CD4-positive, alpha-beta T cell treated with Interleukin-1 beta for 1 hour (primary cell): ENCODE results near the gene UVRAG.
A peak's percentile ranks its signal among the peaks of the same experiment; 100 is the strongest.
"Not testable (repeated sequence)": the region's sequence is repeated elsewhere in the genome, so short reads cannot be mapped to it uniquely, and the experiment has no call there.

Experiments
- DNase-seq, 2 donors: peaks; one replicate each; pipeline ENCODE4 v3.0.0-alpha.2; 2020 to 2022

UVRAG gene

GRCh38 chr11:76033699-76034098, 218.7 kb downstream of the UVRAG start:
- DNase-seq = no peak

- DNase-seq = no peak
These were observed 220.0 kb downstream of the UVRAG start for GRCh38 chr11:76035020-76035419.

GRCh38 chr11:76038608-76039007, 223.6 kb downstream of the UVRAG start:
- DNase-seq = no peak

GRCh38 chr11:76041208-76041607, 226.2 kb downstream of the UVRAG start:
- DNase-seq = no peak

- DNase-seq = no peak
These were observed 229.8 kb downstream of the UVRAG start for GRCh38 chr11:76044750-76045320.

DNA sequence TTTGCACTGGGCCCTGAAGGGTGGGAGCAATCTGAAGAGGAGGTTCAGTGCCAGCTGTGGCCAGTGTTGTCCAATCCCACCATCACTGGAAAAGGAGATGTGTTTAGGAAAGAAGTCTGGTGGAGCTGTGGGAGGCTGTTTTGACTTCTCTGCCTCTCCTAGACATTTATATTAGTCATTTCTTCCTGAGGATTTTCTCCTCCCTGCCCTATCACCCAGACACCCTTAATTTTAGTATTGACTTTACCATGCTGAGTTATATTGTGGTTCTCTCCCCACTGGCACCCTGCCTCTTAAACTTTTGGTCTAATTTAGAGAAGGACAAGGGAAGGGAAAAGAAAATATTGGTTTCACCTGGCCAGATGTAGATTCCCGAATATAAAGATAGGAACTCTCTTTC, 232.2 kb downstream of the UVRAG start:
- no peak for DNase-seq

GRCh38 chr11:76047766-76048165, 232.8 kb downstream of the UVRAG start:
- no peak for DNase-seq

DNA sequence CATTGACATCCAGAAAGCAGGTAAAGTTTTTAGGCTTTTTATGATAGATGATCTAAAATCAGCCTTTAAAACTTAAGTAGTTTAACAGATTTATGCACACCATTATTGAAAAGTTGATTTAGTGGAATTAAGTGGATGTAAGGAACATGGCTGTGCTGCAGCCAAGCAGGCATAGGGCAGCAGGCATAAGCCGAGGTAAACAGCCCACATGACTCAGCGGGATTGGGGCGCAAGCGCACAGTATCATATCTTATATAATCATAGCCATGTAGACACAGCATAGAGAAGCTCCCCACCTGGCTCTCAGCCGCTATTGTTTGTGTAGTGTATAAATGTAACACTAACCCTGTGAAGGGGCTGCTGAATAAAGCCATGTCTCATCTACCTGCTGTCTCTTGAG, 233.8 kb downstream of the UVRAG start:
- DNase-seq = peak in 1 of 2 donors; percentile 8

GRCh38 chr11:76049511-76049910, 234.5 kb downstream of the UVRAG start:
- DNase-seq = no peak

DNA sequence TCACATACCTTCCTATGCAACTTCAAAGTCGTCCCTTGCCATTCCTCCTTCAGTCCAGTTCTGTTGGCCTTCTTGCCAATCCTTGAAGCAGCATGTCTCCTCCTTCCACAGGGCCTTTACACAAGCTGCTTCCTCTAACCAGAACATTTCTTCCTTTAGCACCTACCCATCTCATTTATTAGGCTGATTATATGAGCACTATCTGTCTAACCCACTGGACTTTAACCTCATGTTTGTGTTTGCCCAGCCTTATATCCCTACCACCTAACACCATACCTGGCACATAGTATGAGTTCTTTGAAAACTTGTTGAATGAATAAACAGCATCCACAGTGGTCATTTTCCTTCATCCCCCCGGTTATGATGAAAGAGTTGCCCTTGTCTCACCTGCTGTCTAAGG, 236.9 kb downstream of the UVRAG start:
- no peak for DNase-seq

DNA sequence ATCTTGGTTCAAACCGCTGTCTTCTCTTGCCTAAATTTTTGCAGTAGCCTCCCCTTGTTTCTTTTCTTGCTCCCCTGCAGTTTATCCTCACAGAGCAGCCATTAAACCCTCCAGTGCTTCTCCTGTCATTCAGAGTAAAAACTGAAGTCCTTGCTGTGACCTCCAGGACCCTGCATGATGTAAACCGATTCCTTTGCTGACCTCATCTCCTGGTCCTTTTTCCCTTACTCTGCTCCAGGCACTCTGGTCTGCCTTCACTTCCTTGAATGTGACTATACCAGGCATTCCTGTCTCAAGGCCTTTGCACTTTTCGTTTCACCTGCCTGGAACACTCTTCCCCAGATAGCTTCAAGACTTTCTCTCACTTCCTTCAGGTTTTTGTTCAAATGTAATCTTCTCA, 239.3 kb downstream of the UVRAG start:
- DNase-seq = no peak

GRCh38 chr11:76056876-76057275, 241.9 kb downstream of the UVRAG start:
- DNase-seq = no peak

DNA sequence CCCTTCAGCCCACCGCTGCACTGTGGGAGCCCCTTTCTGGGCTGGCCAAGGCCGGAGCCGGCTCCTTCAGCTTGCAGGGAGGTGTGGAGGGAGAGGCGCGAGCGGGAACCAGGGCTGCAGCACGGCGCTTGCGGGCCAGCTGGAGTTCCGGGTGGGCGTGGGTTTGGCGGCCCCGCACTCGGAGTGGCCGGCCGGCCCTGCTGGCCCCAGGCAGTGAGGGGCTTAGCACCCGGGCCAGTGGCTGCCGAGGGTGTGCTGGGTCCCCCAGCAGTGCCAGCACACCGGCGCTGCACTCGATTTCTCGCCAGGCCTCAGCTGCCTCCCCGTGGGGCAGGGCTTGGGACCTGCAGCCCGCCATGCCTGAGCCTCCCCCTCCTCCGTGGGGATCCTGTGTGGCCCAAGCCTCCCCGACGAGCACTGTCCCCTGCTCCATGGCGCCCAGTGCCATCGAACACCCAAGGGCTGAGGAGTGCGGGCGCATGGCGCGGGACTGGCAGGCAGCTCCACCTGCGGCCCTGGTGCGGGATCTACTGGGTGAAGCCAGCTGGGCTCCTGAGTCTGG, 245.5 kb downstream of the UVRAG start:
- not testable (repeated sequence) for DNase-seq

- no peak for DNase-seq
These were observed 247.7 kb downstream of the UVRAG start for GRCh38 chr11:76062733-76063132.

DNA sequence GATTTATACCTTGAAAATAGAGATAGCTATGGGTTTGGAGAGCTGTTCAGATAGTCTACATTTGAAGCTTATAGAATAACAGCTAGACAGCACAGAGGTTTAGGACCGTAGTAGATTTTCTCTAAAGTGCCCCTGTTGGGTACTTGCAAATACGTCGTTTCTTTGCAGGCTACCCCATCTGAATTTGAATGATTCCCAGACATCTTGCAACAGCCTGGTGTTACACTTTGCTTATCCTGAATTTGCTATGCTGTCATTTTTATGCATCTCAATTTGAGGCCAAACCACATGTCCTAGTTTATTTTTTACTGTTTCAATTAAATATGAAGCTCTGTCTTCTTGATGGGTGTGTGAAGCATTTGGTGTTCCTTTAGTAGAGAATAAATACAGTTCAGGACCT, 249.2 kb downstream of the UVRAG start:
- no peak for DNase-seq

- no peak for DNase-seq
These were observed 252.1 kb downstream of the UVRAG start for GRCh38 chr11:76067099-76067498.

DNA sequence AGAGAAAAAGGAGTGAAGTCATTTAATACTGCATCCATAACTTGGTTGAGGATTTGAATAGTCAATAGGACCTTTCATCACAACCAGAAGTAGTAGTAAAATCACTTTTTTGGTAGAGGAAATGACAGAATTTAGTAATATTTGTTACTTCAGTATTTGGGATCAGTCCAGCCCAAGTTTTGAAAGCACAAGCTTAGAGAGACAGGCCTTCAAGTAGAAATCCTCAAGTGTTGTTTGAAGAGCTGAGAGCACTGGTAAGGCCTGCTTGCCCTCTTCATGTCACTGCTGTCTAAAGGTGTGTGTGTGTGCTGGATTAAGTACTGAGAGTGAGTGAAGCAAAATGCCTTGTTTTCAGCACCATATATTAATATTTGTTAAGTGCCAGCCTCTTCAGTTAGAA, 254.0 kb downstream of the UVRAG start:
- no peak for DNase-seq

DNA sequence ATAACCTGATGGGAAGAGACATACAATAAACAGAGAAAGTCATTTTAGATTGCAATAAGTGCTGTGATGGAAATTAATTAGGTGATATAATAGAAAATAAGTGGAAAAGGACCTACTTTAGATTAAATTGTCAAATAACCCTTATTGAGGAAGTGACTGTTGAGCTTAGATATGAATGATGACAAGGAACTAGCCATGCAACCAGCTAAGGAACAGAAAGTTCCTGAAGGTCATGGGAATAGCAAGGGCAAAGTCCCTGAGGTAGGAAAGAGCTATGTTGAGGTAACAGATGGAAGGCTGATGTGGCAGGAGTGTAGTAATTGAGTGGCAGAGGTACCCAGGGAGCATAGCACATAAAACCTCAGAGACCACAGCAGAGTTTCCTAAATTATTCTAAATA, 256.1 kb downstream of the UVRAG start:
- DNase-seq = no peak

DNA sequence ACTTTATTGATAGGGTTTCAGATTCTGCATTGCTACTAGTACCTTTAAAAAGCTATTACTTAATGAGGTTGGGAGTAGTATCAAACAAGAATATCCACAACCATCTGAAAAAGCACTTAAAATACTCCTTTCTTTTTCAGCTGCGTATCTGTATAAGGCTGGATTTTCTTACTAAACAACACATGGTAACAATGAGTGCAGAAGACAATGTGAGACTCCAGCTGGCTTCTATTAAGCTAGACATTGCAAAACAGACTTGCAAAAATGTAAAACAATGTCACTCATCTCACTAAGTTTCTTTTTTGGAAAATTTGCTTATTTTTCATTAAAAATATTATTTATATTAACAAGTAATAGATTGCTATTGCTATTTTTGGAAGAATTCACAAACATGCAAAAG, 258.7 kb downstream of the UVRAG start:
- DNase-seq = no peak

DNA sequence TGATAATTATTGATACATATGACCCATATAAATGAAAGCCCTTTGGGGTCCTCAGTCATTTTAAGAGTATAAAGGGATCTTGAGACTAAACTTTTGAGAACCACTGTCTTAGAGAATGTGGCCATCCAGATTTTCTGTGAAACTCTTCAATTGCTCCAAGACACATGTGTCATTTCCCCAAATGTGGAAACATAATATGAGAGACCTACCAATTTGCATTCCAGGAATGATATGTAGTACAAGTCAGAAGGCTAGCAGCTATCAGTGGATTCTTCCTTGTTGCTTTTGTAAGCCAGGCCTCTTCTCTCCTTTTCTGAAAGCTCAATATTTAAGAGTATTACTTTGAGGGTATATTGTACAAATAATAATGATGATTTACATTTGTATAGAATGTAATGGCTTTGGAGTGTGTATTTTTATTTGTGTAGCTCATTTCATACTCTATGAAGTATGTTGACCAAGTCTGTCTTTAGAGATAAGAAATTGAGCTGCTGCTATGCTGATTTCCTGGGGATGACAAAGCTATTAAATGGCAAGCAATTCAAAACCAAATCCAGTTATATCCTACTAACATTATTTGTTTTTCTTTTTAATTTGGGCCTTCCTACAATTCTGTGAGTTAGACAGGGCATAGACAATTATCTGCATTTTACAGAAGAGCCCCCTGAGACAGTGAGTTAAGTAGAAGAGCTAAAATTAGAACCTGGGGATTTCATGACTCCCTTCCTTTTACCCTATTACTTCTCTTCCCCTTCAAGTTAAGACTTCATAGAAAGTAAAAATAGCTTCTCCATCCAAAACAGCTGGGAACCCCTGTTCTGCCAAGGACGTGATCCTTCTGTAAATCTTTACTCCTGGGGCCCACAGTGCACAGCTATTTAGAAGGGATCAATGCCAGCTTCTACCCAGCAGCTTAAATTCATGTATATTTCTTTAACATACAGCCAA, 259.4 kb downstream of the UVRAG start:
- DNase-seq = no peak

GRCh38 chr11:76075716-76076115, 260.7 kb downstream of the UVRAG start:
- DNase-seq = no peak

- not testable (repeated sequence) for DNase-seq
These were observed 261.2 kb downstream of the UVRAG start for GRCh38 chr11:76076253-76076652.

DNA sequence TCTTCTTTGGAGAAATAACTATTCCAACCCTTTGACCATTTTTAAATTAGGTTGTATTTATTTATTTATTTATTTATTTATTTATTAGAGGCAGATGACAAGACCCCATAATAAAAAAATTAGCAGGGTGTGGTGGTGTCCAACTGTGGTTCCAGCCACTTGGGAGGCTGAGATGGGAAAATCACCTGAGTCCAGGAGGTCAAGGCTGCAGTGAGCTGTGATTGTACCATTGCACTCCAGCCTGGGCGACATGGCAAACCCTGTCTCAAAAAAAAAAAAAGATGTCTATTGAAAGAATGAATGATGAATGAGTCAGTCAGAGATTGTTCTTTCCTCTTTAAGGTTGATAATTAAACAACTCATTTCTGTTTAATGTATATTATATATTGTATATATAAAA, 261.7 kb downstream of the UVRAG start:
- no peak for DNase-seq

DNA sequence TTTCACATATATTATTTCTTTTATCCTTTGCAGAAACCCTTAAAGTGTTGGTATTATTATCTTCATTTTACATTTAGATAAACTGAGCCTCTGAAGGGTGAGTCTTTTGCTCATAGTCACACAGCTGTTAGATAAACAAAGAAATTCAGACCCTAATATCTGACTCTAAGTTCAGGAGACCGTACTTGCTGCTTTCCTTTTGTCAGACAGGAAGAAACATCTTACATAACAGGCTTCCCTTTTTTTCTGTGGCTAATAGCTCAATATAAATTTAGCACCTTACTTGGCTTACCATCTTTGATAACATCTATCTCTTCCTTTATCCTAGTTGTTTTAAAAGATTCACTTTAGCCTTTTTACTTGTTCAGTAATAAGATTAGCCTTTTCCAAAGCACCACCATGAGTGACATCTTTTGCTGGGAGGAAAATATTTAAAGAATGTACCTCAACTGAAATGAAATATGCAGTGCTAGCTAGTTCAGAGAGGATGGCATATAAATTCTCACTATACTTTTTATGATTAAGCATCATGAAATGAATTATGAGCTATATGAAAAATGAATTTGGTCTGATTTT, 262.7 kb downstream of the UVRAG start:
- DNase-seq = no peak
